HK-2 (cell line): Measurements from ENCODE around the gene STOML1.

Experiments used
- DNase-seq: peaks from one replicate; pipeline ENCODE4 v3.0.0-alpha.2; 2018; ENCODE audit not compliant: unreplicated experiment

STOML1 gene

GRCh38 chr15:73991726-73992593, at the start of gene STOML1:
TSS of gene STOML1 (minus strand) at chr15:73992295. CDS start at chr15:73992223, 72 bp downstream.
- DNase-seq = peak; percentile 90

GRCh38 chr15:74041311-74041756, 49.2 kb upstream of the STOML1 start:
- DNase-seq = no peak

GRCh38 chr15:74040109-74040850, 48.2 kb upstream of the STOML1 start:
- DNase-seq = no peak

GRCh38 chr15:74039656-74040010, 47.5 kb upstream of the STOML1 start:
- DNase-seq = no peak

- no peak for DNase-seq
These were observed 46.9 kb upstream of the STOML1 start for GRCh38 chr15:74038707-74039655.

- no peak for DNase-seq
These were observed 45.3 kb upstream of the STOML1 start for GRCh38 chr15:74037171-74038117.

GRCh38 chr15:74036271-74037170, 44.4 kb upstream of the STOML1 start:
- DNase-seq = peak; percentile 33

GRCh38 chr15:74035121-74036017, 43.3 kb upstream of the STOML1 start:
- DNase-seq = no peak

GRCh38 chr15:74034206-74034755, 42.2 kb upstream of the STOML1 start:
- no peak for DNase-seq

- DNase-seq = no peak
These were observed 40.8 kb upstream of the STOML1 start for GRCh38 chr15:74032606-74033561.

- no peak for DNase-seq
These were observed 40.0 kb upstream of the STOML1 start for GRCh38 chr15:74032046-74032445.

GRCh38 chr15:74028646-74029045, 36.6 kb upstream of the STOML1 start:
- no peak for DNase-seq

GRCh38 chr15:74027688-74028087, 35.6 kb upstream of the STOML1 start:
- no peak for DNase-seq

GRCh38 chr15:74025436-74025835, 33.3 kb upstream of the STOML1 start:
- no peak for DNase-seq

GRCh38 chr15:74024687-74025086, 32.6 kb upstream of the STOML1 start:
- DNase-seq = no peak

- no peak for DNase-seq
These were observed 30.8 kb upstream of the STOML1 start for GRCh38 chr15:74022706-74023470.
